HG03064 (cell line): ENCODE data around the gene FAM236A.
"Not testable (repeated sequence)": the region's sequence is repeated elsewhere in the genome, so short reads cannot be mapped to it uniquely, and the experiment has no call there.

Source experiments
- ATAC-seq: cut with Tn5 transposase; IDR thresholded peaks from one replicate; pipeline ENCODE4 v1.9.1; 2021; ENCODE audit warnings: low read depth; ENCODE audit not compliant: unreplicated experiment

The FAM236A gene

GRCh38 chrX:72937906-72938305, at the start of gene FAM236A:
Gene FAM236A, plus strand, starts transcription at chrX:72938206. Its CDS starts 57 bp downstream, at chrX:72938263.
- not testable (repeated sequence) for ATAC-seq

GRCh38 chrX:72889740-72890139, 48.3 kb upstream of the FAM236A start:
- not testable (repeated sequence) for ATAC-seq

- ATAC-seq = not testable (repeated sequence)
Observed at GRCh38 chrX:72912315-72912714, 25.7 kb upstream of the FAM236A start, which contains the start of gene FAM236C. Gene FAM236C, plus strand, starts transcription at chrX:72912615. Its CDS starts 100 bp downstream, at chrX:72912715.

DNA sequence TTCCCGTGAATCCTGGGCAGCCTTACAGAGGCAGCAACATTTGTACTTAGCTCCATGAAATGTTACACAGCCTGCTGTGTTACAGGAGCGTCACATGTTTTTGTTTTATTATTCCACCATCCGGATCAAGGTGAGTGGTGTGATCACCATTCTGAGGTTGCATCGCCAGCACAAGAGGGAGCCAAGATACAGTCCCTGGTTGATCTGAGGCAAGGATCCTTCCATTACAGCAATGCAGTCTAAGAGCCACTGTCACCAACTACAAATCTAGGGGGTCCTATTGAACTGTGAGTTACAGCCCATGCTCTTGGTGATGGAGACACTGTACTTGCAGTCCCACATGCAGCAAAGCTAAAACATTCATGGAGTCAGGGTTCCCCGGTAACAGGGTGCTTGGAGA, 21.9 kb upstream of the FAM236A start:
- ATAC-seq = not testable (repeated sequence)

DNA sequence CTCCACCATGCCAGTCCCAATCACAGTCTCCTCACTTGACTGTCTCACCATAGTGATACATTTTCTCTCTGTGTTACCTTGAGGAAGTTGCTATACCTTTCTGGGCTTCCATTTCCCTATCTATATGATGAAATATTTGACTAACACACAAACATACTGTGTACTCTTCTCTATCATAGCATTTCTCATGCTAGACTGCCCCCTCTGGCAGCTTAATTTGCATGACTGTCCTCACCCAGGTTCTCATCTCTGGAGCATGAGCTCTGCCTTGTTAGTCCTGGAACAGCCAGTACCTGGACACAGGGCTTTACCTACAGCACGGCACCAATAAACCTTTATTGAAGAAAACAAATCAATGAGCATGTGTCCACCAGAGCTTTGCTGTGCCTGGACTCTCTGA, 5.7 kb upstream of the FAM236A start:
- not testable (repeated sequence) for ATAC-seq

DNA sequence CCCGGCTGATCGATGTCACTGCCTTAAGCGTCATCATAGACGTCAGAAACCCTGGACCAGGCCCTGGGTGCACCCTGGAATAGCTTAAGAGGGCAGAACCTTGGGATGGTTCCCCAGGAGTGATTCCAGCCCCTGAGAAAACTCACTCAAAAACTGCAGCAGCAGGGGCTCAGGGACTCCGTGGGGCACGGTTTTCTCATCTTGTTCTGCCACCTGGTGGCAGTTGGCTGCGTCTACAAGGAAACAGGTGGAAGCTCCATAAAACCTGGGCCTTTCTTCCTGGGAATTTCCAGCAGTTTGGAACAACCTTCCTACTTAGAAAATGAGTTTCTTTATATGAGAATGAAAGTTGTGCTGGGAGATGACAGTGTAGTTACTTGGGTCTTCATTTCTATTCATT, 1.6 kb upstream of the FAM236A start:
- not testable (repeated sequence) for ATAC-seq

GRCh38 chrX:72936882-72937455, 1.0 kb upstream of the FAM236A start:
- ATAC-seq = not testable (repeated sequence)

DNA sequence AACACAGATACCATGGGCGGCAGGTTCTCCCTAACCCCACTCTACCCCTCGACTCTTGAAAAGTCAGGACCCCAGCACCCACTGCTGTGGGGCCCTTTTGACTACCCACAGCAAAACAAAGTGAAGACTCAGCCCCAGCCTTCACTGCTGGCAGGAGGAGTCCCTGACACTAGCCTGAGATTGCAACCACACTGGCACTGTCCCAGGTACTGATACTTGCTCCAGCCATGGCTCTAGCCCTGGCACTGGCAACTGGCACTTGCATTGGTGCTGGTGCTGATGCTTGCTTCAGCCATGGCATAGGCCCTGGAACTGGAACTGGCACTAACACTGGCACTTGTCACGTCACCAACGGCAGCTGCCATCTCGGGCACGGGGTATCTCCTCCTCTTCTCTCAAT, 4.3 kb downstream of the FAM236A start:
- not testable (repeated sequence) for ATAC-seq

- peak; percentile 66 for ATAC-seq
Observed at GRCh38 chrX:72943035-72943818, 5.2 kb downstream of the FAM236A start.

DNA sequence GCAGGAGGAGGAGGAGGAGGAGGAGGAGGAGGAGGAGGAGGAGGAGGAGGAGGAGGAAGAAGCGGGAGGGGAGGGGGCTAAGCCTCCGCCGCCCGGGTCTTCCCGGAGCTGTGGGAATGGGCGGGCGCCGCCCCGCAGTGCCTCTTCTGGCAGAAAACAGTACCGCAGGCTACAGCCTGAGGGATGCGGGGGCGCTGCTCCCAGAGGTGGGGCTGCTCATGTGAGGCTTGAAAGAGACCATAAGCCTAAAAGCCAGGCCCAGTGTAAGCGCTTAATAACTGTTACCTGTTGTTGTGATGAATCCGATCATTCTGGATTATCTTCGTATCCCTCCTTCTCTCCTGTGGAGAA, 5.8 kb downstream of the FAM236A start, which contains the start of gene DMRTC1:
Gene DMRTC1 (minus strand): TSS at position 19 of the 351 bp plus-strand sequence. CDS start 68,143 bp downstream, outside the sequence.
- ATAC-seq = peak; percentile 71

- ATAC-seq = not testable (repeated sequence)
Observed at GRCh38 chrX:72959971-72960370, 22.0 kb downstream of the FAM236A start.

- not testable (repeated sequence) for ATAC-seq
Observed at GRCh38 chrX:72971859-72972258, 33.9 kb downstream of the FAM236A start.

GRCh38 chrX:72974885-72975284, 36.9 kb downstream of the FAM236A start:
- not testable (repeated sequence) for ATAC-seq

DNA sequence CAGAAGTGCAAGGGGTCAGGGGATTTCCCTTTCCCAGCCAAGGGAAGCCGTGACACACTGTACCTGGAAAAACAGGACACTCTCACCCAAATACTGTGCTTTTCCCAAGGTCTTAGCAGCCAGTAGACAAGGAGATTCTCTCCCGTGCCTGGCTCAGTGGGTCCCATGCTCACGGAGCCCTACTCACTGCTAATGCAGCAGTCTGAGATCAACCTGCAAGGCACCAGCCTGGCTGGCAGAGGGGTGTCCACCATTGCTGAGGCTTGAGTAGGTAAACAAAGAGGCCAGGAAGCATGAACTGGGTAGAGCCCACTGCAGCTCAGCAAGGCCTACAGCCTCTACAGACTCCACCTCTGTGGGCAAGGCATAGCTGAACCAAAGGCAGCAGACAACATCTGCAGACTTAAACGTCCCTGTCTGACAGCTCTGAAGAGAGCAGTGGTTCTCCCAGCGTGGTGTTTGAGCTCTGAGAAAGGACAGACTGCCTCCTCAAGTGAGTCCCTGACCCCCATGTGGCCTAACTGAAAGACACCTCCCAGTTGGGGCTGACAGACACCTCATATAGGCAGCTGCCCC, 43.0 kb downstream of the FAM236A start:
- ATAC-seq = not testable (repeated sequence)
